LNCaP clone FGC (cell line): ENCODE data around the gene MYOG.

Experiments used
- DNase-seq: peaks from one replicate; pipeline ENCODE4 v3.0.0-alpha.2; 2011; ENCODE audit warnings: low read depth
- H3K4me3 ChIP-seq: 2 replicates; pipeline ENCODE4 v1.5.1; 2011; ENCODE audit warnings: mild to moderate bottlenecking, low read depth, low read length, control low read depth
- CTCF ChIP-seq: IDR thresholded peaks from 2 replicates; pipeline ENCODE4 v1.5.1; 2012; ENCODE audit warnings: mild to moderate bottlenecking; ENCODE audit not compliant: control insufficient read depth, insufficient read depth; ENCODE audit errors: extremely low read depth

The MYOG gene

DNA sequence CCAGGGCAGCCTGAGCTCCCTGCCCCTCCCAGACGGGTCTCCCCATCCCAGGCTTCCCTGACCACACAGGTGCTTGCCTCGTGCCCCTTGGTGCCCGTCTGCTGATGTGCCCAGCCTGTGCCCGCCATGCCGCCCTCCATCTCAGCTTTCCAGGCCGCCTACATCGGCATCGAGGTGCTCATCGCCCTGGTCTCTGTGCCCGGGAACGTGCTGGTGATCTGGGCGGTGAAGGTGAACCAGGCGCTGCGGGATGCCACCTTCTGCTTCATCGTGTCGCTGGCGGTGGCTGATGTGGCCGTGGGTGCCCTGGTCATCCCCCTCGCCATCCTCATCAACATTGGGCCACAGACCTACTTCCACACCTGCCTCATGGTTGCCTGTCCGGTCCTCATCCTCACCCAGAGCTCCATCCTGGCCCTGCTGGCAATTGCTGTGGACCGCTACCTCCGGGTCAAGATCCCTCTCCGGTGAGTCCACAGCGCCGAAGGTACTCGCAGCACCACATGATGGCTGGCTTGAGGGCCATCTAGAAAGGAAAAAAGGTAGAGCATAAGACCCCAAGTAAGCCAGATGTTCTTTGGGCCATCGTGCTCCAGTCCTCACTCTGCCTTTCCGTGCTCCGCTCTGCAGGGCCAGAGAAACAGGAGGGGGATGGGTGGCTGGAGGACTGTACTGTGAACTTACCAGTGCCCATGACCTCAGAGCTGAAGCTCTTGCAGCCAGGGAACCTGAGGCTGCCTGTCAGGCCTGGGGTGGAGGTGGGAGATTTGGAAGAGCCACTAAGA is 43.1 kb upstream of the MYOG start:
- TF ChIP-seq CTCF: no peak
- DNase-seq: no peak
- H3K4me3 ChIP-seq: peak overlapping the region; percentile 51; the same call in 1 of the 2 replicates

DNA sequence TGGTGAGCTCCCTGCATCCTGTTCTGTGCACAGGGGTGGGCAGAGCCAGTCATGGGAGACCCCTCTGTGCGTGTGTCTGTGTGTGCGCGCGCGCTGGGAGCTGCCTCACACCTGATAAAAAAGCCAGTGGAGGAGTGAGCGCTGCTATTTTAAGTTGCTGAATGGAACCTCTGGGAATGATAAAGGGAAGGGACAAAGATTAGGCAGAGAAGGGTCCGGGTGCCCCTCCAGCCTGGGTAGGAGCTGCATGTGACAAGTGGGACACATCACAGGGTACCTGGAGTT is 42.6 kb upstream of the MYOG start:
- DNase-seq: no peak
- peak overlapping the region; percentile 51 for H3K4me3 ChIP-seq
- TF ChIP-seq CTCF: no peak

DNA sequence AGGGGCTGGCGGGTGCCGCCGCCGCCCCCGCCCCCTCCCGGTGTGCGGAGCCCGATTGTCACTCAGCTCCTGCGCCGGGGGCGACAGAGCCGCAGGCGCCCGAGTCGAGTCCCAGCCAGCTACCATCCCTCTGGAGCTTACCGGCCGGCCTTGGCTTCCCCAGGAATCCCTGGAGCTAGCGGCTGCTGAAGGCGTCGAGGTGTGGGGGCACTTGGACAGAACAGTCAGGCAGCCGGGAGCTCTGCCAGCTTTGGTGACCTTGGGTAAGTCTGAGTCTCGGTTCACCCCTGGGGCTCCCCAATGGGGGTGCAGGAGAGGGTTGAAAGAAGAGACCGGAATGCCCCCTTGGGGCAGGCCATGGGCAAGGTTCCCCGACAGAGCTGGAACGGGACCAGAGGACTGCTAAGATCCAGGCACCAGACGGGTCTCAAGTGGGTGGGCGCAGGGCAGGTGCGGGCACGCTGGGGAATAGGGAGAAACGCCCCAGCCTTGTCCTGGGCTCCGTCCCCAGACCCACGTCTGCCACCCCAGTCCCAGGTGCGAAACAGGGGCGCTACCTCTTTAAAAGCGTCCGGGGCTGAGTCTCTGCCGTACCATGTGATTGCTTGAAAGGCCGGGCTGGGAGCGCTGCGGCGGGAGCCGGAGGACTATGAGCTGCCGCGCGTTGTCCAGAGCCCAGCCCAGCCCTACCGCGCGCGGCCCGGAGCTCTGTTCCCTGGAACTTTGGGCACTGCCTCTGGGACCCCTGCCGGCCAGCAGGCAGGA is 42.0 kb upstream of the MYOG start, which contains the start of gene ADORA1:
Gene ADORA1 (plus strand): TSS at position 61 of the 765 bp plus-strand sequence. CDS start 1,116 bp downstream, outside the sequence.
- TF ChIP-seq CTCF: no peak
- H3K4me3 ChIP-seq: peak within 1 kb of the TSS; percentile 51
- peak; percentile 8 for DNase-seq

GRCh38 chr1:203126866-203127665 is 41.3 kb upstream of the MYOG start:
- H3K4me3 ChIP-seq: peak overlapping the region; percentile 51
- TF ChIP-seq CTCF: no peak
- DNase-seq: no peak

DNA sequence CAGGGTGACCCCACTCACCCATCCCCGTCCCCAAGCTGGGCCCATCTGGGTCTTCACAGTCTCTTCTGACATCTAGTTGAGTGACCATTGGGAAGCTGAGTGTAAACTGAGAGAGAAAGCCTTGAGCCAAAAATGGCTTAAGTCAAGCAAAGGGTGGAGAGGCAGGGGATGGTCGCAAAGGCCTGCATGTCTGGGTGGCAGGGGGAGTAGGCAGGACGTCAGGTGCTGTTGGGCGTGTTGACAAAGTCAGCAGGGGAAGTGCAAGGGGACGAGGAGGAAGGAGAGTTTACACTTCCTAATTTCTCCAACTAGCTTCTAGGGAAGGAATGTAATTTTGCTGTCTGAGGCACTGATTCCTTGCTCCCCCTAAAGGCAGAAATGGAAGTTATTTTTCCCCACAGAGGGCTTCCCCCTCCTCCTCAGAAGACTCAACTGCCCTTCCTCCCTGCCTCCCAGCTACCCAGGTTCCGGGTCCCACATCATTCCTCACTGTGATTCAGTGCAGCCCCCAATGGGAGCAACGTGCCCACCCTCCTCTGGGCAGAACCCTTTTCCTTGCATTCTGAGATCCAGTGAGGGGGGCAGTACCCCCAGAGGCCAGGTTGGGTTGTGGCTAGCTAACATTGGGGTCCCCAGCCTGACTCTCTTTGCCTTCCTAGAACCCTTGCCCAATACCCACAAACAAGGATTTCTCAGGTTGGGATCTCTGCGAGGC is 40.5 kb upstream of the MYOG start:
- no peak for DNase-seq
- no peak overlapping the region for H3K4me3 ChIP-seq
- TF ChIP-seq CTCF: peak; percentile 31

DNA sequence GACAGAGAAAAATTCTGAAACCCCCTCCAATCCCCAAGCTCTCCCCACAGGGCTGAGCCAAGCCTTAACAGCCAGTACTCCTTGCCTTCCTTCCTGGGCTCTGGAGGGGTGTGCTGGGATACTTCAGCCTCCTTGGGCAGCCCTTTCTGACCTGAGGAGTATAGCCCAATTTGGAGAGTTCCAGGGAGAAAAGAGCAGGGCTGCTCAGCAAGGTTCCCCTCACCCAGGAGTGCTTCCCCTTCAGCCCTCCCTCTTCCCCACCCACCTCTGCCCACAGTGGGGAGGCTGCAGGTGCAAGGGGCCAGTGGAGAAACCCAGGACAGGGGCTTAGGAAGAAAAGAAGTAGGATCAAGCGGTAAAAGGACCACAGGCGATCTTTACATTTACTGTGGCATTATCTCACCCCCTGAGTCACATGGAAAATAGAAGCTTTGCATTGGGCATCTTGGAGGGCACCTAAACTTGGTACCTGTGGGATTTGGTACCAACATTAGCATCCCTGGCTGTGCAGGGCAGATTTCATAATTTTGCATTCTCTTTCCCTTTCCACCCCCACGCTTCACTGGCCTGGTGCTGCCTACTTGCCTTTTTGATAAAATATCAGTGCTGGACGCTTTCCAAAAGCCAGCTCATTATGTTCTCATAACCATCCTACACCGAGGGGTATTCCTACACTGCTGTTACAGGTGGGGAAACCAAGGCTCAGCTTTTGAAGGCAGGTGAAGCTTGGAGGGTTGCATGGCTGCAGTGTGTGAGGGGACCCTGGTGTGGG is 38.9 kb upstream of the MYOG start:
- no peak for DNase-seq
- no peak for TF ChIP-seq CTCF
- H3K4me3 ChIP-seq: no peak overlapping the region
